ENCODE measurements around the gene PLK5. TPM values are rescaled to one million over a fixed set of nuclear protein-coding genes. Genes with fewer than 3 reads are reported as not detected.

Gene PLK5
- total RNA-seq, 4 donors from 2014 or later: not detected

- no peak overlapping the region for H3K27ac ChIP-seq
- peaks cover 57% of the 10 kb centered on the region for H3K27me3 ChIP-seq
- DNase-seq: no peak
- 23 to 61% methylated on average over 5 to 18 of the region's 18 CpGs for WGBS, 2 donors (ENCODE audit: low coverage in 1 of 2)
- H3K4me1 ChIP-seq: peaks cover 0 to 7% (median 3%) of the 10 kb centered on the region in 4 donors
- no peak for TF ChIP-seq EP300 (IDR thresholded peaks at IDR 0.05; ENCODE audit: low read depth)
- TF ChIP-seq CTCF (IDR thresholded peaks at IDR 0.05): no peak
- no peak for TF ChIP-seq POLR2AphosphoS5 (IDR thresholded peaks at IDR 0.05)
- no peak for TF ChIP-seq POLR2A (IDR thresholded peaks at IDR 0.05)
- no peaks in the 10 kb centered on the region for H3K36me3 ChIP-seq
- intact Hi-C loops (cut with DNase I; ENCODE audit: low total_unique reads): no loop called here
- H3K4me3 ChIP-seq: no peak overlapping the region
- in situ Hi-C loops (cut with MboI; ENCODE audit: low pct_ligation_motif_present in 1 of 4, low pct_unique_long_range_greater_than_20kb in 1 of 4, low sequenced_read_pairs in 3 of 4): loop anchor here (25.0 kb wide), 3 partner anchors 160 to 285 kb away; partner anchors contain the start of gene ATP8B3 (in 1 of the 4)
- no peaks in the 10 kb centered on the region for H3K9me3 ChIP-seq
Observed at GRCh38 chr19:1526979-1527649, 3.2 kb downstream of the PLK5 start.

- peaks cover 53% of the 10 kb centered on the region for H3K27me3 ChIP-seq
- intact Hi-C loops (cut with DNase I; ENCODE audit: low total_unique reads): no loop called here
Observed at GRCh38 chr19:1527650-1528309, 3.9 kb downstream of the PLK5 start.

GRCh38 chr19:1528596-1529429, 4.9 kb downstream of the PLK5 start:
- H3K4me1 ChIP-seq: peaks cover 0 to 3% (median 1%) of the 10 kb centered on the region in 4 donors
- WGBS, 2 donors (ENCODE audit: low coverage in 1 of 2): 77% methylated on average over 17 of the region's 23 CpGs; no CpG with 5 or more reads in 1 of the 2 donors
- peaks cover 49% of the 10 kb centered on the region for H3K27me3 ChIP-seq
- intact Hi-C loops (cut with DNase I; ENCODE audit: low total_unique reads) (no loop called here), in situ Hi-C loops (cut with MboI; ENCODE audit: low pct_ligation_motif_present in 1 of 4, low pct_unique_long_range_greater_than_20kb in 1 of 4, low sequenced_read_pairs in 3 of 4) (loop anchor here (25.0 kb wide), 3 partner anchors 158 to 283 kb away; partner anchors contain the start of gene ATP8B3 (in 1 of the 4))
- H3K4me3 ChIP-seq: no peak overlapping the region
- H3K9me3 ChIP-seq: no peaks in the 10 kb centered on the region
- no peaks in the 10 kb centered on the region for H3K36me3 ChIP-seq
- no peak for TF ChIP-seq EP300 (IDR thresholded peaks at IDR 0.05; ENCODE audit: low read depth)
- TF ChIP-seq CTCF (IDR thresholded peaks at IDR 0.05): no peak
- TF ChIP-seq POLR2AphosphoS5 (IDR thresholded peaks at IDR 0.05): no peak
- TF ChIP-seq POLR2A (IDR thresholded peaks at IDR 0.05): no peak
- no peak for DNase-seq
- H3K27ac ChIP-seq: no peak overlapping the region

More at GRCh38 chr19:1527650-1528309, 3.9 kb downstream of the PLK5 start:
- Histone ChIP-seq H3K4me3 (no peak overlapping the region), H3K4me1 (peaks cover 0 to 7% (median 3%) of the 10 kb centered on the region in 4 donors), H3K9me3 (no peaks in the 10 kb centered on the region), H3K36me3 (no peaks in the 10 kb centered on the region), H3K27ac (no peak overlapping the region)
- TF ChIP-seq POLR2AphosphoS5 (IDR thresholded peaks at IDR 0.05): no peak
- TF ChIP-seq POLR2A (IDR thresholded peaks at IDR 0.05): no peak
- TF ChIP-seq EP300 (IDR thresholded peaks at IDR 0.05; ENCODE audit: low read depth): no peak
- TF ChIP-seq CTCF (IDR thresholded peaks at IDR 0.05): no peak
- no peak for DNase-seq
- 35 to 61% methylated on average over 3 to 27 of the region's 27 CpGs for WGBS, 2 donors (ENCODE audit: low coverage in 1 of 2)
- in situ Hi-C loops (cut with MboI; ENCODE audit: low pct_ligation_motif_present in 1 of 4, low pct_unique_long_range_greater_than_20kb in 1 of 4, low sequenced_read_pairs in 3 of 4): loop anchor here (25.0 kb wide), 3 partner anchors 160 to 285 kb away; partner anchors contain the start of gene ATP8B3 (in 1 of the 4)

Data from transverse colon (tissue), 4 donors.